ENCODE results near the gene BCAS3. TPM values are rescaled to one million over a fixed set of nuclear protein-coding genes. Genes with fewer than 3 reads are reported as not detected.
"Not testable (repeated sequence)": the region's sequence is repeated elsewhere in the genome, so short reads cannot be mapped to it uniquely, and the experiment has no call there.

The BCAS3 gene
- total RNA-seq, 1 donor from 2014 or later: 50.8 TPM

- no peak for DNase-seq
Observed at GRCh38 chr17:60747069-60747808, 69.6 kb downstream of the BCAS3 start.

GRCh38 chr17:60748204-60748603 lies 70.6 kb downstream of the BCAS3 start:
- DNase-seq: no peak

DNA sequence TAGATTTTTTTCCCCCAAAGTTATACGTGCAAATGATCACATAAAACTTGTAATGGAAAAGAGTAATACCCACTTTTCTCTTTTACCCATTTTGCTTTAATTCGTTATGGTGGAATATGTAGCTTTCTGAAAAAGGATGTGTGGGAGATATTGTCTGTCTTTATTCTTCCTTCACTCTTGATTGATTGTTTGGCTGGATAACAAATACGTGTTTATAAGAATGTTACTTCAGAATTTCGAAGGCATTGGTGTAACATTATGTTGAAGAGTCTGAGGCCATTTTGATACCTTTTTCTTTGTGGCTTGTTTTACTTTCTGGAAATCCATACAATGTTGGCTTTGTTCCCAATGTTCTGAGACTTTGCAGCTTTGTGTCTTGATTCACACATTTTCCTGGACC lies 71.4 kb downstream of the BCAS3 start:
- DNase-seq: no peak

- DNase-seq: no peak
Observed at GRCh38 chr17:60749708-60750107, 72.1 kb downstream of the BCAS3 start.

GRCh38 chr17:60750640-60751039 lies 73.0 kb downstream of the BCAS3 start:
- DNase-seq: no peak

- no peak for DNase-seq
Observed at GRCh38 chr17:60751884-60752283, 74.2 kb downstream of the BCAS3 start.

GRCh38 chr17:60752873-60753577 lies 75.4 kb downstream of the BCAS3 start:
- DNase-seq: no peak

GRCh38 chr17:60754057-60754604 lies 76.5 kb downstream of the BCAS3 start:
- DNase-seq: no peak

- not testable (repeated sequence) for DNase-seq
Observed at GRCh38 chr17:60756798-60757197, 79.1 kb downstream of the BCAS3 start.

DNA sequence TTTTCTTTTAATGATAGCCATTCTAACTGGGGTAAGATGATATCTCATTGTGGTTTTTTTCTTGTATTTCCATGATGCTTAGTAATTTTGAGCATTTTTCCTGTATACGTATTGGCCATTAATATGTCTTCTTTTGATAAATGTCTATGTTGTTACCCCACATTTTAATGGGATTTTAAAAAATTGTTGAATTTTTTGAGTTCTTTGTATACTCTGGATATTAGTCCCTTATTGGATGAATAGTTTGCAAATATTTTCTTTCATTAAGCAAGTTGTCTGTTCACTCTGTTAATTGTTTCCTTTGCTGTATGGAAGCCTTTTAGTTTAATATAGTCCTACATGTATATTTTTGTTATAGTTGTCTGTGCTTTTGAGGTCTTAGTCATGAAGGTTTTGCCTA lies 79.8 kb downstream of the BCAS3 start:
- no peak for DNase-seq

DNA sequence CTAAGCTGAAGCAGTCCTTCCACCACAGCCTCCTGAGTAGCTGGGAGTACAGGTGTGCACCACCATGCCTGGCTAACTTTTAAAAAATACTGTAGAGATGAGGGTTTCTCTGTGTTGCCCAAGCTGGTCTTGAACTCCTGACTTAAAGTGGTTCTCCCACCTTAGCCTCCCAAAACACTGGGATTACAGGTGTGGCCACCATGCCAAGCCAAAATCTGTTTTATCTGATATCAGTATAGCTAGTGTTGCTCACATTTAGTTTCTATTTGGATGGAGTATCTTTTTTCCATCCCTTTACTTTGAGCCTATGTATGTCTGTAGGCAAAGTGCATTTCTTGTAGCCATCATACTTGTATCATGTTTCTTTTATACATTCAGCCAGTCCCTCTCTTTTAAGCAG lies 82.1 kb downstream of the BCAS3 start:
- no peak for DNase-seq

DNA sequence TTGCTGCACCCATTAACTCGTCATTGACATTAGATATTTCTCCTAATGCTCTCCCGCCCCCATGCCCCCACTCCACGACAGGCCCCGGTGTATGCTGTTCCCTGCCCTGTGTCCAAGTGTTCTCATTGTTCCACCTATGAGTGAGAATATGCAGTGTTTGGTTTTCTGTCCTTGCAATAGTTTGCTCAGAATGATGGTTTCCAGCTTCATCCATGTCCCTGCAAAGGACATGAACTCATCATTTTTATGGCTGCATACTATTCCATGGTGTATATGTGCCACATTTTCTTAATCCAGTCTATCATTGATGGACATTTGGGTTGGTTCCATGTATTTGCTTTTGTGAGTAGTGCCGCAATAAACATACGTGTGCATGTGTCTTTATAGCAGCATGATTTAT lies 83.7 kb downstream of the BCAS3 start:
- not testable (repeated sequence) for DNase-seq

GRCh38 chr17:60766778-60767190 lies 89.1 kb downstream of the BCAS3 start:
- no peak for DNase-seq

DNA sequence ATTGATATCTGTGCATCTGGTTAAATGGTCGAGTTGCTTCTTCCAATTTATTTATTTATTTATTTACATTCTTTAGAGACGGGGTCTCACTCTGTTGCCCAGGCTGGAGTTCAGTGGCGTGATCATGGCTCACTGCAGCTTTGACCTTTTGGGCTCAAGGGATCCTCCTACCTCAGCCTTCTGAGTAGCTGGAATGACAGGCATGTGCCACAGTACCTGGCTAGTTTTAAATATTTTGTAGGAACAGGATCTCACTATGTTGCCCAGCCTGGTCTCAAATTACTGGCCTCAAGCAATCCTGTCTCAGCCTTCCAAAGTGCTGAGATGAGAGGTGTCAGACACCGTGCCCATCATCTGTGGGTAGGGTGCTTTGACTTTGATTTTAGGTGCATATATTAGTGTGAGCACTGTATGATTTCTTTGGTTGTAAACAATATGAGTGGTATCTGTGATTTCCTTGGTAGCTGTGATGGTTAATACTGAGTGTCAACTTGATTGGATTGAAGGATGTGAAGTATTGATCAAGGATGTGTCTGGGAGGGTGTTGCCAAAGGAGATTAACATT lies 90.2 kb downstream of the BCAS3 start:
- no peak for DNase-seq

- no peak for DNase-seq
Observed at GRCh38 chr17:60769327-60769726, 91.7 kb downstream of the BCAS3 start.

- no peak for DNase-seq
Observed at GRCh38 chr17:60770946-60771422, 93.3 kb downstream of the BCAS3 start.

GRCh38 chr17:60771621-60772020 lies 94.0 kb downstream of the BCAS3 start:
- DNase-seq: not testable (repeated sequence)

DNA sequence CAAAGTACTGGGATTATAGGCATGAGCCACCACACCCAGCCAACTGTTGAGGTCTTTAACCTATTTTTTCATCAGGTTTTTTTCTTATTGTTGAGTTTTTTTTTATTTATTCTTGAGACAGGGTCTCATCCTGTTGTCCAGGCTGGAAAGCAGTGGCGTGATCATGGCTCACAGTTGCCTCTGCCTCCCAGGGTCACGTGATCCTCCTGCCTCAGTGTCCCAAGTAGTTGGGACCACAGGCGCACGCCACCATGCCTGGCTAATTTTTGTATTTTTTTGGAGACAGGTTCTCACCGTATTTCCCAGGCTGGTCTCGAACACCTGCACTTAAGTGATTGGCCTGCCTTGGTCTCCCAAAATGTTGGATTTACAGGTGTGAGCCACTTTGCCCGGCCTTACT lies 95.9 kb downstream of the BCAS3 start:
- no peak for DNase-seq

DNA sequence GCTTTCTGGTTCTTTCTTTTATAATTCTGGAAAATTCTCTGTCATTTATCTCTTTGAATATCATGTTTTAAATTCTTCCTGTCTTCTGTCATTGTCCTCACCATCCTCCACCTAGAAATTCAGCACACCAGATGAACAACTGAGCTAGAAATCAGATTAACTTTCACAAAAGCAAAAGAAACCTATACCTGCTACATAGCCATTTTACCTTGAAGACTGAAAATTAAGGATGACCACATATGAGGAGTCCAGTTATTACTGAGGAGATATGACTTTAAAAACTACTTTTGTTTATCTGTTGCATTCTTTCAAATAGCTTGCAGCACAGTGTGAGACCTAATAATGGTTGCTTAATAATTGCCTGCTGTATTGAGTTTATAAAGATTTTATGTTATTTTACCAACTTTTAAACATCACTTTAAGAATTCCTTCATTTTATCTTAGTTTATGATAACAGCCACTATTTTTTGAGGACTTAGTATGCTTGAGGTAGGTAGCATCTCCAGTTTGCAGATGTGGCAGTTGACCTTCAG lies 104.3 kb downstream of the BCAS3 start:
- no peak for DNase-seq

GRCh38 chr17:60782742-60783141 lies 105.1 kb downstream of the BCAS3 start:
- DNase-seq: no peak

DNA sequence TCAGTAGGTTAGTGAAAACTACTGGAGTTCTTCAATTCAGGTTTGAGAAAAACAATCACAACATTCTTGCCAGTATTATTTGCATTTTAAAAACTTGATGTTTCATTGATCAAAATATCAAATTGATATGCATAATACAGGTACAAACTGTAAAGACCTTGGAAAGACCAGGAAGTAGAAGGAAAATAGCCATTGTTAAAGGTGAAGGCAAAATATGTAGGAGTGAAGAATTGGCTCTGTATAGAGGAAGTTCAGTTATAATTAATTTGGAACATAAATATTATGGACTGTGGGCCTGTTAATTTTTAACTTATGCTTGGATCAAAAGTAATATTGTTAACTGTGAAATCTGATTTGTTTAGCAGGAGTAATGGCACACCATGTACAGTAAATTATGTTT lies 112.6 kb downstream of the BCAS3 start:
- no peak for DNase-seq

DNA sequence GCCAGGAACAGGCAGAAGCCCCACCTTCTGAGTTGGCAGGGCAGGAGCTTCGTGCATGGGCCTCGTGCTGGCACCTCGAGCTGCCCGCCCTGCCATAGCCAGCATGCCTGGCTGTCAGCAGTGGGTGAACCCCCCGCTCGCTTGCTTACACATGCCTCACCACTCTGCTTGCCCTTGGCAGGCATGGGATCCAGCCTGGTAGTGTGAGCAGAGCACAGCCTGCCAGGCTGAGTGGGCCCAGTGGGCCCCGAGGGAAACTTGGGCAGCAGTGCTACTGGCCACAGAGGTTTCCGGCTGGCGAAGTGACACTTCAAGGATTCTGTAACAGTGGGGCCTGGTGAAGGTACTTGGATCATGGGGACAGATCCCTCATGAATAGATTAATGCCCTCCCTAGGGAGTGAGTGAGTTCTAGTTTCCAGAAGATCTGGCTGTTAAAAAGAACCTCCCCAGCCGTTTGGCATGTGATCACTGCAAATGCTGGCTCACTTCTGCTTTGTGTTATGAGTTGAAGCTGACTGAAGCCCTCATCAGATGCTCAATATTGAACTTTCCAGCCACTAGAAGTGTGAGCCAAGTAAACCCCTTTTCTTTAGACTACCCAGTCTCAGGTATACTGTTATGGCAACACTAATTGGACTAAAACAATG lies 114.7 kb downstream of the BCAS3 start:
- DNase-seq: no peak
